Psoas muscle (tissue), 8 donors: ENCODE results near the gene HTATSF1. TPM values are rescaled to one million over a fixed set of nuclear protein-coding genes. Genes with fewer than 3 reads are reported as not detected.

ENCODE experiments used
- ATAC-seq, 4 donors: fragments of 200-7000 bp; cut with Tn5 transposase; one replicate each; pipeline ENCODE4 v1.9.1; 2020; ENCODE audit warnings: moderate library complexity in 3 of 4, mild to moderate bottlenecking in 2 of 4
- DNase-seq, 2 donors: peaks; one replicate each; pipeline ENCODE4 v3.0.0-alpha.2; 2020
- H3K27ac ChIP-seq: fragments of 200-600 bp; one replicate; pipeline ENCODE4 v1.8.0; 2022
- H3K27me3 ChIP-seq, 3 donors: fragments of 200-600 bp in 1 of 3; one replicate each; pipeline versions ENCODE4 v1.6.1 to v1.8.0; 2013 to 2022; ENCODE audit warnings: low read length in 2 of 3, mild to moderate bottlenecking in 2 of 3, moderate library complexity in 1 of 3; ENCODE audit not compliant: insufficient read depth in 3 of 3
- H3K36me3 ChIP-seq, 2 donors: fragments of 200-600 bp in 1 of 2; one replicate each; pipeline versions ENCODE4 v1.6.1 to v1.8.0; 2013 to 2022; ENCODE audit warnings: low read depth in 1 of 2, mild to moderate bottlenecking in 1 of 2, moderate library complexity in 1 of 2; ENCODE audit not compliant: insufficient read depth in 1 of 2
- H3K4me1 ChIP-seq: fragments of 200-600 bp; one replicate; pipeline ENCODE4 v1.8.0; 2022
- H3K4me3 ChIP-seq: fragments of 200-600 bp; one replicate; pipeline ENCODE4 v1.8.0; 2022; ENCODE audit warnings: mild to moderate bottlenecking
- H3K9me3 ChIP-seq: fragments of 200-600 bp; one replicate; pipeline ENCODE4 v1.8.0; 2022
- WGBS, 3 donors: extraction: QIAGEN DNeasy Blood & Tissue Kit; methylation state at CpG; one replicate each; pipeline versions ENCODE4 v1.1.6 to v1.1.7; 2013; 5-methylcytosine and 5-hydroxymethylcytosine counted together
- intact Hi-C, 2 donors: fragments of 100-400 bp; cut with DNase I; formaldehyde crosslinking; loops; one replicate each; pipeline versions ENCODE4 v1.11.0 to v1.14.2; 2022
- polyA plus RNA-seq, 3 donors: library from polyadenylated mRNA; stranded (reverse); fragments of 200-250 nt; gene quantifications; one replicate each; pipeline ENCODE4 v1.2.3, GENCODE V29; 2013
- total RNA-seq, 4 donors: library from RNA; stranded (reverse); fragmentation: NEBNext Ultra II Directional in 2 of 4; extraction: Animal tissue kit (Norgen Biotek cat#: 25700) in 2 of 4; gene quantifications; one replicate each; pipeline versions ENCODE4 v1.2.1 to v1.2.4, GENCODE V29; 2021 to 2023
- TF ChIP-seq, protein P1 (sequence below): fragments of 200-600 bp; IDR thresholded peaks from one replicate; pipeline ENCODE4 v1.8.0; 2022; ENCODE audit warnings: antibody characterized with exemption
- donor health status: healthy with polysubstance abuse.
- donor health status: DM: no; HTN: no; CAD: no; lungs with moderate emphysema.
- donor health status: Bipolar disorder and iron deficiency.
- donor health status: healthy.
- donor health status: DM: yes; HTN: yes; CAD: no.
- donor health status: DM: no; HTN: no; CAD: no.
- donor health status: DM: no; HTN: no; CAD: no.
- donor health status: DM: yes; HTN: yes; CAD: no.

HTATSF1 gene
- total and polyA plus RNA-seq, 7 donors, result 63.2 to 103 (median 68.8) TPM

DNA sequence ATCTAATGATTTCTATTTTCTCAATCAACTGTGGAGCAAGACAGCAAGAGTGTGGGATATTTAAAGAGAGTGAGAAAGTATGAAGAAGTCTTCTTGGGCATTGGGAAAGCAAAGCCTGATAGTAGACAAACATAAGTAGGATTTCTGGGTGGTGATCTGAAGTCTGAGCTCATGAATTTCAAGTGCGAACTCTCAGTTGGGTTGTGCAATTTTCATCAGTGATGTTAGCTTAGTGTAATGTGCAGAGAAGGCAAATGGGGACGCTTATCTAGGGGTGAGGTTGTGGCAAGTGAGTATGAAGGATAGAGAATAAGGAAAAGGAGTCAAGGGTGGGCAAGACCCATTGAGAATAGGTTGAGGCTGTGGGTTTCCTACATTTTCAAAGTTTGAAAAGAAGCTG is 58.3 kb downstream of the HTATSF1 start:
- no peaks in the 10 kb centered on the region for H3K36me3 ChIP-seq
- ATAC-seq (no peak), DNase-seq (no peak)
- WGBS, 3 donors, result 71 to 88% (median 78%) methylated on average over 2 of the region's 2 CpGs
- no peak overlapping the region for H3K4me3 ChIP-seq
- no peaks in the 10 kb centered on the region for H3K9me3 ChIP-seq
- intact Hi-C loops, result no loop called here
- TF ChIP-seq, protein P1, sequence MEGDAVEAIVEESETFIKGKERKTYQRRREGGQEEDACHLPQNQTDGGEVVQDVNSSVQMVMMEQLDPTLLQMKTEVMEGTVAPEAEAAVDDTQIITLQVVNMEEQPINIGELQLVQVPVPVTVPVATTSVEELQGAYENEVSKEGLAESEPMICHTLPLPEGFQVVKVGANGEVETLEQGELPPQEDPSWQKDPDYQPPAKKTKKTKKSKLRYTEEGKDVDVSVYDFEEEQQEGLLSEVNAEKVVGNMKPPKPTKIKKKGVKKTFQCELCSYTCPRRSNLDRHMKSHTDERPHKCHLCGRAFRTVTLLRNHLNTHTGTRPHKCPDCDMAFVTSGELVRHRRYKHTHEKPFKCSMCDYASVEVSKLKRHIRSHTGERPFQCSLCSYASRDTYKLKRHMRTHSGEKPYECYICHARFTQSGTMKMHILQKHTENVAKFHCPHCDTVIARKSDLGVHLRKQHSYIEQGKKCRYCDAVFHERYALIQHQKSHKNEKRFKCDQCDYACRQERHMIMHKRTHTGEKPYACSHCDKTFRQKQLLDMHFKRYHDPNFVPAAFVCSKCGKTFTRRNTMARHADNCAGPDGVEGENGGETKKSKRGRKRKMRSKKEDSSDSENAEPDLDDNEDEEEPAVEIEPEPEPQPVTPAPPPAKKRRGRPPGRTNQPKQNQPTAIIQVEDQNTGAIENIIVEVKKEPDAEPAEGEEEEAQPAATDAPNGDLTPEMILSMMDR, result no peak
- peaks cover 0 to 13% (median 0%) of the 10 kb centered on the region in 3 donors for H3K27me3 ChIP-seq
- H3K4me1 ChIP-seq, result no peaks in the 10 kb centered on the region
- no peak overlapping the region for H3K27ac ChIP-seq

Other genes starting within 250 kb of the HTATSF1 start
- gene MAP7D3, start 246.2 kb upstream of the HTATSF1 start, total RNA-seq, result 10 to 100 TPM in 3 of 4 donors, 1 to 10 TPM in 1; 7.6 to 14.8 (median 10.6) TPM
- gene MAP7D3, start 246.2 kb upstream of the HTATSF1 start, polyA plus RNA-seq, result 1 to 10 TPM; 4.6 to 8.0 (median 6.2) TPM
- under 1 TPM in 3 of 4 donors, not detected in 1; 0.05 to 0.12 (median 0.06) TPM for gene ADGRG4, start 196.6 kb upstream of the HTATSF1 start, total RNA-seq
- not detected for gene ADGRG4, start 196.6 kb upstream of the HTATSF1 start, polyA plus RNA-seq
- gene BRS3, start 9.6 kb upstream of the HTATSF1 start, total RNA-seq, result under 1 TPM in 2 of 4 donors, not detected in 2; 0.08 to 0.09 TPM
- gene BRS3, start 9.6 kb upstream of the HTATSF1 start, polyA plus RNA-seq, result not detected
- gene VGLL1, start 34.6 kb downstream of the HTATSF1 start, total RNA-seq, result not detected
- gene VGLL1, start 34.6 kb downstream of the HTATSF1 start, polyA plus RNA-seq, result not detected
- under 1 TPM in 1 of 4 donors, not detected in 3; 0.25 TPM for gene CD40LG, start 150.6 kb downstream of the HTATSF1 start, total RNA-seq
- not detected for gene CD40LG, start 150.6 kb downstream of the HTATSF1 start, polyA plus RNA-seq